NCI-H748 treated with DMSO at 0.1 percent for 48 hours (cell line): ENCODE measurements around the gene RAD51B.
"Not testable (repeated sequence)": the region's sequence is repeated elsewhere in the genome, so short reads cannot be mapped to it uniquely, and the experiment has no call there.

ENCODE experiments used
- DNase-seq: peaks from one replicate; lab custom pipeline; 2025; lab: John Stamatoyannopoulos, UW

RAD51B gene

DNA sequence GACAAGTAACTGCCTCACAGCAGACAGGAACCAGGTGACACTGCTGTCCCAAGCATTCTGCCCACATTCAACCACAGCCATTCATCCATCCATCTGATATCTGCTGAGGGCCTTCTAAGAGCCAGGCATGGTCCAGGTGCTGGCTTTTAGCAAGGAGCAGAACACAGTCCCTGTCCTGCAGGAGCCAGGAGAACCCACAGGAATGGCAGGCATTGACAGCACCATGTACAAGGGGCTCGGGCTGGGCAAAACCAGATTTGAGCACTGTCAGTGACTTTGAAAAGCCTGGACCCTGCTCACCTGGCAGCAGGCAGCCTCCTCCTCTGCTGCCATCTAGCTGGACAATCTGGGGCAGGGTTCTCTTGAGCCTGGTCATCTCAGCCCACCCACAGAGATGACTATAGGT is 836.3 kb downstream of the RAD51B start:
- DNase-seq, result no peak

DNA sequence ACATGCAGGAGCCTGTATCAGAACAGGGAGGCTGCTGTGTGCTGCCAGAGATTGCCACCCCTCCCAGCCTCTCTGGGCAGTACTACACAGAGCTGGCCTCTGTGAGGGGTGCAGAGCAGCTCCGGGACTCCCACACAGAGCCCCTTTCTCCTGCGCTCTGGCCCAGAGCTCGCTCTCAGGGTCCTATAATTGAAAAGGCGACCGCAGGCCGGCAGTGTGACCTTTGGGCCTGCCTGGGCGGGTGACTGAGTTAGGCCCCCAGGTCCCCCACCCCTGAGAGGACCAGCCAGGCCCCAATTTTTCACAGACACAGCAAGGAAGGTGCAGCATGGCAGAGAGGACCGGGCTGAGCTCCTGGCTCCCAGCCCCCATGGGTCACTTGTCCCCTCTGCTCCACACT is 836.9 kb downstream of the RAD51B start:
- DNase-seq, result no peak

- DNase-seq, result no peak
Observed at GRCh38 chr14:68657300-68658028, 837.9 kb downstream of the RAD51B start.

GRCh38 chr14:68658029-68658509 is 838.5 kb downstream of the RAD51B start:
- no peak for DNase-seq

GRCh38 chr14:68658943-68659931 is 839.7 kb downstream of the RAD51B start:
- no peak for DNase-seq

- DNase-seq, result no peak
Observed at GRCh38 chr14:68660495-68660894, 840.9 kb downstream of the RAD51B start.

GRCh38 chr14:68661226-68662225 is 841.9 kb downstream of the RAD51B start:
- DNase-seq, result no peak

DNA sequence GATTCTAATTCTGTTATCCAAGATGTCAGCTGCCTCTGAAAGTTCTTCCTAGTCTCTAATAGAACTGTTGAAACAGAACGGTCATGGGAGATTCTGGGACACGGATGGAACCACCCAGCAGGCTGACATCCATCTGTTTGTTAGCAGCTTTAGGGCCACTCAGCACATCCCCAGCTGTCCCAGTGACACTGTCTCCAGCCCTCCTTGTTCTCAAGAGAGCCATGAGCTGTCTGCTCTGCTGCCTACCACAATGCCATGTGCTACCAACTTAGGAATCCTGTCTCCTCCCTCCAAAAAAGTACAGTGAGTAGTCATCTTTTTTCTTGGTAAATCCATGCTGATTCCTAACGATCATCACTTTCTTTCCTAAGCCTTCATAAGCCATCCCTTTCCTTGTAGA is 842.8 kb downstream of the RAD51B start:
- no peak for DNase-seq

GRCh38 chr14:68662826-68663225 is 843.2 kb downstream of the RAD51B start:
- DNase-seq, result not testable (repeated sequence)

- DNase-seq, result no peak
Observed at GRCh38 chr14:68663385-68664076, 844.0 kb downstream of the RAD51B start.

DNA sequence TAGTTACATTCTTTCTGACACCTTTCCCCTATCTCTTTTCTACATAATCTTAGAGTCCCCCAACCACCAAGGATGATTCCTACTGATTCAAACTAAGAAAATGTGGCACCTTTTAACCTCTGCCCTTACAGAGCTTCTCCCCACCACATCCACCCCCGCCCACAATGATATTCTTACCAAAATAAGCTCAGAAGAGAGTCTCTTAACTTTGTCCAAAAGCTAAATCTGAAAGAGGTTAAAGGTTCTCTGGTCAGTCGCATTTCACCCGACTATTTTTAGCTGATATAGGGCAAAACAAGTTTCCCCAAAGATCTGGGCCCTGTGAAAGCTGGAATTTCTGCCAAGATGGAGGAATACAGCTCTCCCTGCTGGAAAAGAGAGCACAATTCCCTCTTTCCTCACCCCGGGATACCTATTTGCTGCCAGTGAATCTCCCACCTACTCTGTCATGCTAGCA is 844.7 kb downstream of the RAD51B start:
- no peak for DNase-seq

GRCh38 chr14:68665131-68665530 is 845.6 kb downstream of the RAD51B start:
- DNase-seq, result no peak

DNA sequence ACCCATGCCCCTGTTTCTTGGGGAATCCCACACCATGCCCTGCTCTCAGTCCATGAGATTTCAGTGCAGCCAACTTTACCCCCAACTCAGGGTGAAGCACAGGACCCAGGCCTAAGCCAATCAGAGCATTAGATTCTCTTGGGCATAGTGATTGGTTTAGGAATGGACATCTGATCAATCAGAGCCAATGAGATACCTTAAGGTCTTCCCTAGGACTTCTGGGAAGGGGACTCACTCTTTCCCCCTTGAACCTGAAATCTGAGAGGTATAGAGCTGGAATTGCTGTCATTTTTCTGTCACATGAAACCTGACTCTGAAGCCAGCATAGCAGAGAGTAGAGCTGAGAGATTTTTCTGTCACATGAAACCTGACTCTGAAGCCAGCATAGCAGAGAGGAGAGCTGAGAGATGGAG is 846.2 kb downstream of the RAD51B start:
- DNase-seq, result no peak

DNA sequence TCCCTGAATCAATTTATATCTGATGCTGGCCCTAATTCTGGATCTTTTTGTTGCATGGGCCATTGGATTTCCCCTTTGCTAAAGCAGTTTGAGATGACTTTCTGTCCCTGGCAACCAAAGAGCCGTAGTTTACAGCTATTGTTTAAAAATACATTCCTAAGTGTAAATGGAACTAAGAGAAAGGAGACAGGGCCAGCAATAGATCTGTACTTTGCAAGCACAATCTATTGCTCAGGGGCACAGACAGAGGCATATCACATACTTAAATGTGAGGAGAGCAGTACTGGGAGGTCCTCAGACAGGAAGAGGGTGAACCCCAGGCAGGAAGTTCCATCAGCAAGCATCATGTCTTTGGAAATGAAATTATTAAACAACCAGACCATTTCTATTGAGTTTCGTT is 846.7 kb downstream of the RAD51B start:
- DNase-seq, result no peak

DNA sequence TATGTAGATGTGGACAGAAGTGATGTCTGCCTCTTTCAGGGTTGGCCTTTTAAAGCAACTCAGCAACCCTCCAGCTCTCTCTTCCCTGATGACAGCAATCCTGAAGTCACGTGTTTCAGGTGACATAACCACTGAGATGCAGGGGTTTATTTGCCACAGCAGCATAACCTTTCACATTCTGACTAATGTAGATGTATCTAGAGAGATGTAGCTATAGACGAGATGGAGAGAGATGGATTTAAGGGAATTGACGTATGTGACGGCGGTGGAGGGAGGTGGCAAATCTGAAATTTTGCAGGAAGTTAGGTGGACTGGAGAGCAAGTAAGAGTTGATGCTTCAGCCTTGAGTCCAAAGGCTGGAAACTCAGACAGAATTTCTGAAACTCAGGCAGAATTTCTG is 847.3 kb downstream of the RAD51B start:
- DNase-seq, result no peak

DNA sequence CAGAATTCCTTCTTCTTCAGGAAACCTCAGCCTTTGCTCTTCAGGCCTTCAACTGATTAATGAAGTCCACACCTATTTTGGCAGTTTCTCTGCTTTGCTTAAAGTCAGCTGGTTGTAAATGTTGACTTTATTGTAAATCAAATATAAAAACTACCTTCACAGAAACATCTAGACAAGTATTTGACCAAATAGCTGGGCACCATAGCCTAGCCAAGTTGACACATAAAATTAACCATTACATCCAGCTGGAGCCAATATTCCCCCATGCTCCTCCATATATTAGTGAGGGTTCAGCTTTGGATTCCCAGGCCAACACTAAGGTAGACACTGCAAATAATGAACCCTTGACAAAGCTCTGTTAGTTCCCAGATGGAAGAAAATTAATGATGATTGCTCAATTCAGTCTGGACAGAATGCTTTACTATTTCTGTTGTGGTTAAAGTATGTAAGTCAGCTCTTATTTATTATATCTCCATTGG is 847.8 kb downstream of the RAD51B start:
- DNase-seq, result no peak

DNA sequence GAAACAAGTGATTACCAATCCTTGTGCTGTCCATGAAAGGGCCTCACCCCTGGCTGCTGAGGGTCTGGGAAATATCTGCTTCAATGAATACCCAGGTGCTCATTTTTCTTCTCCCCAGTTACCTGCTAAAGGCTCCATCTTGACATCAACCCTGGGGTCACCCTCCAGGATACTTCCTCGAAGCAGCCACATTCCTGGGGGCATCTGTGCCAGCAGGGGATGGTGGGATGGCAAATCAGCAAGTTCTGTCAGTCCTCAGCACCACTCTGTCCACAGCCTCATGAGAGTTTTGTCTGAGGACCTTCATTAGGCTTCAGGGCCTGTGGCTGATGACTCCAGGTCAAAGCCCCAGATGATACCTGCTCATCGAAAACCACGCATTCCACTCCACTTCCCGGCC is 848.4 kb downstream of the RAD51B start:
- no peak for DNase-seq

DNA sequence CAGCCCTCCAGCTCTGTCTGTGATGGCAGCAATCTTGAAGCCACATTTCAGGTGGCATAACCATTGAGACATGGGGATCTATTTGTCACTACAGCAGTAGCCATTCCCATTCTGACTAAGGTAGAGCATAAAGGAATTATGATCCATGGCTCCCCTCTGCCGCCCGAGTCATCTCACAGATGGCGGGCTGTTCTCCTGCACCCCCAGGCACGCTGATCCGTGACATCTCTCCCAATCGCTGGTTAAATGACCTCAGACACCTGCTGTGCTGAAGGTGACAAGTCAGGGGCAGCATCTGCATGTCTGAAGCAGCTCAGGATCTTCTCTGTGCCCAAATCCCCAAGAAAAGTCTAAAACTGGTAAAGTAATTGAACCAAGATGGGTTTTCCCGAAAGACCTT is 849.0 kb downstream of the RAD51B start:
- no peak for DNase-seq

DNA sequence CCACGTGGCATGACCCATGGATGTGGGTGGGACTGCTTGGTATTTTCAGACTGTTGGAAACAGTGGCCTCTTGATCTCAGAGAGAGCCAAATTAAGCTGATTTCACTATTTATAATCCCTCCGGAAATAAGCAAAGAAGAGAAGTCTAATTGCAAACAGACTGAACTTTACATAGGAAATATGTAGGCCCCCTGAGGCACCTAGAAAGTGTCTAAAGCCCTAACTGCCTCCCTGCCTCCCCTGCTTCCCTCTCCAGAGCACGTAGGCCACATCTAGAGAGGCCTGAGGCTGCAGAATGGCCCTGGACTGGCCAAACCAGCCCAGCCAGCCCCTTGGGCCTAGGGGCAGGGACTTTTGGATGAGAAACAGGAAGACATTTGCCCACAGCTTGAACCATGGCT is 849.5 kb downstream of the RAD51B start:
- DNase-seq, result no peak

DNA sequence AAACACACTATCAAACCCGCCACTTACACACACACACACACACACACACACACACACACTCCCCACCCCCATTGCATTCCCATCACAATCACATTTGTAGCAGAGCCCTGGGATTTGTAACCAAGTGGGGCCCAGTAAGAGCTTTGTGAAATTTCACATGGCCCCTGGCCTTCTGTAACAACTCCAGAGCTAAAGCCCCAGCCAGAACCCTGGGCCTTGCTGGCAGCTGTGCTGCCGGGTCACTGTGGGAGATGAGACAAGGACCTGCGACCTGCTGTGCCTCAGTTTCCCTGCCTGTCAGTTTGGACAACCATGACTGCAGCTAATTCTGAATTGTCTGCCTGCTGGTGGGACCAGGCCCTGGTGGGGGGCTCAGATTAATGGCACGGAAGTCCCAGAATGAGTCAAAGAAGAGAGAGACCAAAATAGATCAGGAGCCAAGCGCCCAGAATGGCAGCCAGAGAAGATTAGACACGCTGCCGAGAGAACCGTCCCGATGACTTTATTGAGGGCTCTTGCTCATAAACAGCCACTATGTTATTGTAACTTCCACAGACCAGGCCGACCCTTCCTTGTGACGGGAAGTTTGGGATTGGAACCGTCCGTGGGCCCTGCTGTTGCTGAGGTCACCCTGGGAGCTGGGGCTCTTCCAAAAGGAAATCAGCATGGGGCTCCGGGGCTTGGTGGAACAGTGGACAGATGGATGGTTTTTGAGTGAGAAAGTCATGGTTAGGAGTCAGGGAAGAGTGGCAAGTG is 850.2 kb downstream of the RAD51B start:
- no peak for DNase-seq
